NCI-H2196 (cell line): ENCODE results near the gene MIOX.
"Not testable (repeated sequence)": the region's sequence is repeated elsewhere in the genome, so short reads cannot be mapped to it uniquely, and the experiment has no call there.

Experiments
- DNase-seq: peaks from one replicate; lab custom pipeline; 2025; ENCODE audit not compliant: unreplicated experiment; lab: John Stamatoyannopoulos, UW

The MIOX gene

DNA sequence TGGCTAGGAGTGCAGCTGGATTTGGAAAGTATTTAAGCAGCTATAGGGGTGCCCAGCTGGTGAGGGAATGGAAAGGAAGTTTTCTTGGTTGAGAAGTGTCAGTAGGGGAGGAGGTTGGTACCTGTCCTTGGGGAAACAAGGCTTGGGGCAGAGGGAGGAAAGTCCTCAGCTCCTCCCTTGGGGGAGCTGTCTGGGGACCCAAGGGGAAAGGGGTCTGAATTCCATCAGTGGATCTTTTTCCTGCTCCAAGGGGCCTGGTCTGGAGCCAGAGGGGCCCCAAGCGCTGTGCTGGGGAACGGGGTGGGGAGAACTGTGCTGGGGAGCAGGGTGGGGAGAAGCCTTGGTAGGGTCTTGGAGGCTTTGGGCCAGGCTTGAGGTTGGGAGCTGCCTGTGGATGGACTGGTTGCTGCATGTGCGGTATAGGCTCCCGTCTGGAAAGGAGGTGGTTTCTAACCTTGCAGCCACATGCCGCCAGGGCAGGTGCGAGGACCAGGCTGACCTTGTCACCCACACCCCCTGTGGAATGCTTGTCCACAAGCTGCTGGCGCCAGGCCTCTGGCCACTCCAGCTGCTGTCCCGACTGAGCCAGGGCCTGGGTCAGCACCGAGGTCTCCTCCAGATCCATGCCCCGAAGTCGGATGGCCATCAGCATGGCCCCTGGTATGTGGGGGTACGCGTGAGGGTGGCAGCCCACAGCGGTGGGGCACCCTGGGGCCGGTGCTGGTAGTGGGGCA lies 42.2 kb downstream of the MIOX start:
- DNase-seq: no peak

DNA sequence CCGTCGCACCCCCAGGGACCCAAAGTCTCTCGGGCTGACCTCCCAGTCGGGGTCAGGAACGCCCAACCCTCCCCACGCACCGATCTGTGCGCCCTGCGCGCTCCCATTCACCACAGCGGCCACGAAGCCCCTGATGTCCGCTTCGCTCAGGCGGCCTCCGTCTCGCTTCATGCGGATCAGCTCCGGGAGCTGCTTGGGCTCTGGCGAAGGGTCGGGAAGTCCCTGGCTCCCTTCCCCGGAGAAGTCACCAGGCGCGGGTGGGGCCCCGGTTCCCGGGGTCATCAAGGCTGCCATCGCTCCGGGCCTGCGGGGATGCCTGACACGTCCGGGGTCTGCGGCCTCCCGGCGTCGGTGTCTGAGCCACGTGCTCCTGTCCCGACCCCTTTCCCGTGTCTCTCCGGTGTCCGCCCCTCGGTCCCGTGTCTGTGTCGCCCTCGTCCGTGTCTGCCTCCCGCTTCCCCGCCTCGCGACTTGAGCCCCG lies 42.8 kb downstream of the MIOX start:
- no peak for DNase-seq

DNA sequence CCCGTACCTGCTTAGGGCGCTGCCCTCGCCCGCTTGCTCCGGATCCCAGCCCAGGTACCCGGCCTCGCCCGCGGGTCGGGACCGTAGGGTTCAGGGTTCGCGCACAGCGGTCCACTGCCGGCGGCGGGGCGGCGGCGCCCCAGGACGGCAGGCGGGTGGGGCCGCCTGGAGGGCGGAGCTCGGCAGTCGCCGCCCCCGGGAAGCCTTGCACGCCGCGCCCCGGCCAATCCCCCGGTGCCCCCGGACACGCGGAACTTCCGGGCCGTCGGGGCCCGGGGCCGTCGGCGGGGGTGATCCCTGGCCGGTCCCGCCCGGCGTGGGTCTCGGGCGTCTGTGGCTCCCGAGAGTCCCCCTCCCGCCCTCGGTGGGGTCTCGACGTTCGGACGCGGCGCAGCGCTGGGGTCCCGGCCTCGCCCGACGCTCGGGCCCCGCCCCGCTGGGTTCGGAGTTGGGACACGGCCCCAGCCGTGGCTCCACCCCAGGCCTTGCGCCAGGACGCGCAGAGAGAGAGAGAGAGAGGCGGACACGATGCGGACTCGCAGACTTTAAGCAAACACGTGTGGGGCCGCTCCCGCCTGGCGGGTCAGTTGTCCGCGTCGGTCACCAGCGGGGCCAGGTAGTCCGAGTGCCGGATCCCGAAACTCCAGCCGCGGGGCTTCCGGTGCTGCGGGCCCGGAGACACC lies 43.4 kb downstream of the MIOX start, which contains the start of gene TYMP:
TYMP (minus strand) TSS at position 116 of the 683 bp plus-strand sequence. CDS start 303 bp downstream, outside the sequence.
- no peak for DNase-seq

DNA sequence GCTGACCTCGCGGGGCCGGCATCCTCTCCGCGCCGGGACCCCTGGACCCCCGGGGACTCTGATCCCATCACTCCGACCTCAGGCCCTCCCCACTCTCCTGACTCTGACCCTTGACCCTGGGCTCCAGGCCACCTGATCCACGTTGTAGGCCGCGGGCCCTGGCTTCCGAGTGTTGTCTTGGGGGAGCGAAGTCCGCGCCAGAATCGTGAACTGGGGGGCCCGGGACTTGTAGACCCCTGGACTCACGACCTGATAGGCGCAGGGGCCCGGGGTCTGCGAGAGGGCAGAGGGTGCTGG lies 43.9 kb downstream of the MIOX start:
- DNase-seq: no peak

DNA sequence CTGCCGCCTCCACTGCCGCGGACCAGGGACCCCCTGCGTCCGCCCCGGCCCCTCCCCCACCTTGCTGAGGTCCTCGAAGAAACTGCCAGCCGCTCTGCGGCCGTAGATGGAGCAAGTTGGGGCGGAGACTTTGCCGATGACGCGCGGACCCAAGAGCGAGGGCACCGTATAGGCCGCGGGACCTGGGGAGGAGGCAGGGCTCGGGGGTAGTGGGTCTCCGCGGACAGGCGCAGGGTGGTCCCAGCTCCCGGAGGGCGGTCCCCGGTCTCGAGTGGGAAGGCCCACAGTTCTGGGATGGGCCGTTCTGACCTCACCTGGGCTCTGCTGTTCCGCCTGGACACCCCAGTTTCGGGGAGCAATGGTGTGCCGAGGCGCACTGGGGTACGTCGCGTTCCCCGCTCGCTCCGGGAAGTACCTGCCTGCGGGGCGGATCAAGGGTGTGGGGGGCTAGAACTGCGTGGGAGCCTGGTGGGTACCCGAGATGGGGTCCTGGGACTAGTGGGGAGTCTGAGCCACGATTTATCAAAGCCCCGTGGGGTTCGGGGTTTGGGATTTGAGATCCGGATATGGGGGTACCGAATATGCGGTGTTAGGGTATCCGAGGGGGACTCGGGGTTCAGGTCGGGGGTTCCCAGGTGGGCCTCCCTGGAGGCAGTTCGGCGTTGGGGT lies 44.4 kb downstream of the MIOX start:
- DNase-seq: peak; percentile 59

DNA sequence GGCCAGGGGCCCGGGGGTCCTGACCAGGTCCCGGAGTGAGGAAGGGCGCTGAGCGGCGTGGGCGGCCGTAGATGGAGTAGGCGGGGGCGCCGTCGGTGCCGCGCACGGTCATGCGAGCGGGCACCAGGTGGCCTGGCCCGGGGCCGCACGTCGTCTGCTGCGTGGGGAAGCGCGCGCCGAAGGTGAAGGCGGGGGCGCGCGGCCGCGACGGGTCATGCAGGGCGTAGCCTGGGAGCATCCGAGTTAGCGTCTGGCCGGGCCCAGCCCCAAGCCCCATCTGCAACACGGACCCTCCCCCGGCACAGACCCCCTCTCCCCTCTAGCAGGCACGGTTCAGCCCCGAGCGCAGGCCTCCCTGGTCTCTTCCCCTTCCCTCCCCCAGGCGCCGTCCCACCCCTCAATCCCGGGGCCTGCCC lies 44.9 kb downstream of the MIOX start:
- DNase-seq: peak; percentile 35

DNA sequence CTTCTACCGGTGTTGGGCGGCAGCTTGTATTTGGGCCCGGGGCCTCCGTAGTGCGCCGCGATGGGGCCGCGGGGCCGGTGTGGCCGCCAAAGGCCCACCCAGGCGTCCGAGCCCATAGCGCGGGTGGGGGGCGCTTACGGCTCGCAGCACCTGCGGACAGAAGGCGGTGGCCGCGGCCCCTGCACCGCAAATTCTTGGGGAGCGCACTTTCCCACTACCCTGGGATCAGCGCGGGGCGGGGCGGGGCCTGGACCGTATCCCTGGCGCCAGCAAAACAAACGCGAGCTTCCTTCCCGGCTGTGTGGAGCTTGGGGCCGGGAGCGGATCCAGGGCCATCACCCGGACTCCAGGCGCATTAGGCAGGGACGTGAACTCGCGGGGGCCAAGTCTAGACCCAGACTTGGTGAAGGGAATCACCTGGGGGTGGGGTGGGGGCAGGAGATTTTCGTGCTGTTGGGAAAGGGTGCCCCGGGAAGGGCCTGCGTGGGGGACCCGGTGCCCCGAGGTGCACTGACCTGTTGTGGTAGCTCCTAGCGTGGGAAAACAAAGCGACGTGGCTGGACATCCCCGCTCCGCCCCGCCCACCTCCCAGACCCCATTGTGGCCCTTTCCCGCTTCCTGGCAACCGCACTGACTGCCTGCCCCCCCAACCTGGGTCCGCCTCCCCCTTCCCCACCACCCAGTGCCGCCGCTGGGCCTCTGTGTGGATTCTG lies 45.5 kb downstream of the MIOX start:
- DNase-seq: no peak

DNA sequence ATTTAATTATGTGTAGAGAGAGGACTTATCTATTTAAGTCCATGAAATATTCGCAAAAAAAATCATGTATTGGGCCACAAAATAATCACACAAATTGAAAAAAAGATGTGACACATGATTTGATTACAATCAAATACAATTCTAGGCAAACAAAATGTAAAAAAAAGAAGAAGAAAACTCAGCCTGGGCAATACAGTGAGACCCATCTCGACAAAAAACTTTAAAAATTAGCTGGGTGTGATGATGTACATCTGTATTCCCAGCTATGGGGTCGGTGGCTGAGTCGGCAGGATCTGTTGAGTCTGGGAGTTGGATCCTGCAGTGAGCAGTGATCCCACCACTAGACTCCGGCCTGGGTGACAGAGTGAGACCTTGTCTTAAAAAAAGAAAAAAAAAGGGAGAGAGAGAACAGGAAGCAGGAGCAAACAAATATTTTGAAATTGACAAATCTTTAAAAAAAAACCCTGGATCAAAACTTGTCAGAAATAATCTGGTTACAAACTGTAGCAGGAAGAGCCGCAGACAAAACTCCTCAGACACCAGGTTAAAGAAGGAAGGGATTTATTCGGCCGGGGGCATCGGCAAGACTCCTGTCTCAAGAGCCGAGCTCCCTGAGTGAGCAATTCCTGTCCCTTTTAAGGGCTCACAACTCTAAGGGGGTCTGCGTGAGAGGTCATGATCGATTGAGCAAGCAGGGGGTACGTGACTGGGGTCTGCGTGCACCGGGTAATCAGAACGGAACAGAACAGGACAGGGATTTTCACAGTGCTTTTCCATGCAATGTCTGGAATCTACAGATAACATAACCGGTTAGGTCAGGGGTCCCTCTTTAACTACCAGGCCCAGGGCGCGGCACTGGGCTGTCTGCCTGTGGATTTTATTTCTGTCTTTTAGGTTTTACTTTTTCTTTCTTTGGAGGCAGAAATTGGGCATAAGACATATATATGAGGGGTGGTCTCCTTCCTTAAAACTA lies 46.5 kb downstream of the MIOX start:
- no peak for DNase-seq

DNA sequence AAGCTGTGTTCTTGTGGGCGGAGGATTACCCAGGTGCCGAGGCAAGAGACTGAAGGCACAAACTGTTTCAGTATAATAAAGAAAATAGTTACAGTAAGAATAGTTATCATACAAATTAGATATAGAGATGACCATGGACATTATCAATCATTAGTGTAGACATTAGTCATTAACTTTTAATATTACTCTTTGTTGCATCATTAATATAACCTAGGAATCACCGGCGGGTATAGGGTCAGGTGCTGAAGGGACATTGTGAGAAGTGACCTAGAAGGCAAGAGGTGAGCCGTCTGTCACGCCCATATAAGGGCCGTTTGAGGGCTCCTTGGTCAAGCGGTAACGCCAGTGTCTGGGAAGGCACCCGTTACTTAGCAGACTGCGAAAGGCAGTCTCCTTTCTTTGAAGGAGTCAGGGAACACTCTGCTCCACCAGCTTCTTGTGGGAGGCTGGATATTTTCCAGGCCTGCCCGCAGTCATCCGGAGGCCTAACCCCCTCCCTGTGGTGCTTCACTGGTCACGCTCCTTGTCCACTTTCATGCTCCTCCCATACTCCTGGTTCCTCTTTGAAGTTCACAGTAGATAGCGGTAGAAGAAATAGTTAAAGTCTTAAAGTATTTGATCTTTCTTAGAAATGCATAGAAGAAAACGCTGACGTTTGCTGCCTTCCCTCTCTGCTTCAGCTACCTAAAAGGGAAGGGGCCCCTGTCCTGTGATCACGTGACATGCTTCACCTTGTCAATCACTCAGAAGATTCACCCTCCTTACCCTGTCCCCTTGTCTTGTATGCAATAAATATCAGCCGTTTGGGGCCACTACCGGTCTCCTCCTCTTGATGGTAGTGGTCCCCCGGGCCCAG lies 47.4 kb downstream of the MIOX start:
- DNase-seq: not testable (repeated sequence)

DNA sequence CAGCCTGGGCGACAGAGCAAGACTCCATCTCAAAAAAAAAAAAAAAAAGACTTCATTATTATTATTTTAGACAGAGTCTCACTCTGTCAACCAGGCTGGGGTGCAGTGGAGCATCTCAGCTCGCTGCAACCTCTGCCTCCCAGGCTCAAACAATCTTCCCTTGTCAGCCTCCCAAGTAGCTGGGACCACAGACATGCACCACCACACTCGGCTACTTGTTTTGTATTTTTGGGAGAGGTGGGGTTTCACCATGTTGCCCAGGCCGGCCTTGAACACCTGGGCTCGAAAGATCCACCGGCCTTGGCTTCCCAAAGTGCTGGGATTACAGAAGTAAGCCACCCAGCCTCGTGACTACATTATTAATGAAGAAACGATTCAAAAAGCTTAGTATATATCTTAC lies 48.5 kb downstream of the MIOX start:
- no peak for DNase-seq

DNA sequence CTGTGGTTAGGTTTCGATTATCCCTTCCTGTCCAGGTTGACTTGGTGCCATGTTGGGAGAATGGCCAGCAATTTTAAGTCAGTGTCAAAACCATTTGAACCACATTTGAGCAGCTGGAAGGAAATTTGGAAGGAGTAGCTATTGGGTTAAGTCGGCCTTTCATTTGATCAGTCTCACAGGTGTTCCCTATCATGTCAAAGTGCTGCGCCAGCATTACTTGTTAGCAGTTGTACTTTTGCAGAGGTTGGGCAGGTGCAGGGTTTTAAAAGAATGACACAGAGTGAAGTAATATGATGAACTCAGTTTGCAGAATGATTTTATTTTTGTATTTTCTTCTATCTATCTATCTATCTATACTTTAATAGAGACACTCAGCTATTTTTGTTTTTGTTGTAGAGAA lies 49.6 kb downstream of the MIOX start:
- DNase-seq: no peak

DNA sequence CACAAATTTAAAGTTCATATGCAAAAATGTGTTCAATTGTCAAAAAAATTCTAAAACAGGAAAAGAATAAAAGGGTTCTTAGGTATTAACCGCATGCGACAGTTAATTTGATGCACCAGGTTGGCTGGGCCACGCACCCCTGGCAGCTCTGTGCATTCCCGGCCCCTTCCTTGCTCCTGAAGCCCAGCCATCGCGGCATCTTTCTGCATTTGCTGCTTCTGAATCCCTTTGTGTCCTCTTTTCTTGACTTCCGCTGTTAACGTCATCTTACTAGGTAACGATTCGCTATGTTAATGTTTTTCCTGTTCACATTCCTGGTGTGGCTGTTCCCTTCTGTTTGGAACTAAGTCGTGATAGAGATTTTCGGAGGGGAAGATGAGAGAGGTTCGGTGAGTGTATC lies 51.1 kb downstream of the MIOX start:
- DNase-seq: no peak
